Upper lobe of left lung (tissue), 4 donors: ENCODE measurements around the gene PTPRN2.

Source experiments
- CTCF ChIP-seq, 6 experiments: fragments of 450-650 bp in 4 of 6; fragments of 200-600 bp in 2 of 6; sonication (generic) in 2 of 6; IDR thresholded peaks; one replicate each; pipeline ENCODE4 v1.5.1; 2016 to 2019; ENCODE audit warnings: antibody characterized with exemption in 6 of 6
- POLR2AphosphoS5 ChIP-seq, 2 donors: sonication (generic); formaldehyde crosslinking; IDR thresholded peaks; one replicate each; pipeline ENCODE4 v1.5.1; 2017; ENCODE audit warnings: antibody characterized with exemption in 2 of 2

DNA sequence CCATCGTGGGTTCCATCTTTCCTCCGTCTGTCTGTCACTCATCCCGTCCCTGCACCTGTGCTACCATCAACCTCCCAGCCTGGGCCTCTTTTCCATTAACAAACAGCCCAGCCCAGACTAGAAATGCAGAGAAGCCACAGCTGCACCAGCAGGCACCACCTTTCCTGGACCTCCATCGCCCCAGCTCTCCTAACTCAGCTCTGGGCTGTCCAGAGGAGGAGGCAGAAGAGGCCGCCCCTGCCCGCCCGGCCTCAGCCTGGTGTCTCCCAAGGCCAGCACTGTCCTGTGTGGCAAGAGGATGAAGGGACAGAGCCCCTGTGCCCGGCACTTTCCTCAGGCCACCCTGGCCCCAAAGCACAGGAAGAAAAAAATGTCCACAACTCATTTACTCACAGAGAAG lies 225.6 kb downstream of the PTPRN2 start:
- TF ChIP-seq CTCF (IDR thresholded peaks at IDR 0.05) (no peak), POLR2AphosphoS5 (IDR thresholded peaks at IDR 0.05) (no peak)
